ENCODE measurements around the gene DEXI. TPM values are rescaled to one million over a fixed set of nuclear protein-coding genes. Genes with fewer than 3 reads are reported as not detected.

The DEXI gene
- total RNA-seq: 10 to 100 TPM; 29.8 to 51.1 TPM

DNA sequence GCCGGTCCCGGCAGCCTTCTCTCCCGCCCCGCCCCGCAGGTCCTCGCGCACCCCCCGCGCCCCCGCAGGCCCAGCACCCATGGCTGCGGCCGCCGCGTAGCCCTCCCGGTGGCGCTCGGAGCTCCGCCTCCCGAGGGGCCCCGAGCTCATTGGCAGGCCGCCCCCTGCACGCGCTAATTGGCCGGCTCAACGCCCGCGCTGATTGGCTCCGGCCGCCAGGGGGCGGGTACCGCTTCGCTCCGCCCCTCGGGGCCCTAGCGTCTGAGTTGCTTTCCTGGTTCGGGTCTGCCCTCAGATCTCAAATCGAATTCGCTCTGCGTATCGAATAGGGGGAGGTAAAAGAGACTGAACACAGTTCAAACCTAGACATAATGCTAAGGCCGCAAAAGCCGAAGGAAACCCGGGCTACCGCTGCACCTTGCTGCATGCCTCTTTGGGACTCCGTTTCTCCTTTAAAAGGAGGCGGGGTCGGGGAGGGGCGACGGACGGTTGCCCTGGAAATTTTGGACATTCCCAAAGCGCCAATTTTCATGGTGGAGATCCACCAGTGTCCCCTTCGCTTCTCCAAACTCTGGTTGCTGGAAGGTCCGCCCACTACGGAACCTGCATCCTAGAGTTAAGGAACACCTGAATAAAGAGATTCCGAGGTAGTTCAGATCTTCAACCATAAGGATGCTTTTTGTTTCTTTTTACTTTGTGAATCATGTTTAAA lies at the start of gene DEXI:
DEXI (minus strand) TSS at position 117 of the 712 bp plus-strand sequence. CDS start 463 bp downstream, outside the sequence.
- peak within 1 kb of the TSS; percentile 63 to 82 for H3K4me3 ChIP-seq
- intact Hi-C loops (cut with DNase I): no loop called here
- peaks cover 82% of the 10 kb centered on the region for H3K4me1 ChIP-seq
- peak; percentile 94 to 97 (median 96) for DNase-seq
- TF ChIP-seq, protein P1, sequence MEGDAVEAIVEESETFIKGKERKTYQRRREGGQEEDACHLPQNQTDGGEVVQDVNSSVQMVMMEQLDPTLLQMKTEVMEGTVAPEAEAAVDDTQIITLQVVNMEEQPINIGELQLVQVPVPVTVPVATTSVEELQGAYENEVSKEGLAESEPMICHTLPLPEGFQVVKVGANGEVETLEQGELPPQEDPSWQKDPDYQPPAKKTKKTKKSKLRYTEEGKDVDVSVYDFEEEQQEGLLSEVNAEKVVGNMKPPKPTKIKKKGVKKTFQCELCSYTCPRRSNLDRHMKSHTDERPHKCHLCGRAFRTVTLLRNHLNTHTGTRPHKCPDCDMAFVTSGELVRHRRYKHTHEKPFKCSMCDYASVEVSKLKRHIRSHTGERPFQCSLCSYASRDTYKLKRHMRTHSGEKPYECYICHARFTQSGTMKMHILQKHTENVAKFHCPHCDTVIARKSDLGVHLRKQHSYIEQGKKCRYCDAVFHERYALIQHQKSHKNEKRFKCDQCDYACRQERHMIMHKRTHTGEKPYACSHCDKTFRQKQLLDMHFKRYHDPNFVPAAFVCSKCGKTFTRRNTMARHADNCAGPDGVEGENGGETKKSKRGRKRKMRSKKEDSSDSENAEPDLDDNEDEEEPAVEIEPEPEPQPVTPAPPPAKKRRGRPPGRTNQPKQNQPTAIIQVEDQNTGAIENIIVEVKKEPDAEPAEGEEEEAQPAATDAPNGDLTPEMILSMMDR (IDR thresholded peaks at IDR 0.05): peak in 4 of 7 experiments; percentile 17 to 39 (median 20)
- TF ChIP-seq POLR2A (IDR thresholded peaks at IDR 0.05): peak in 2 of 3 donors; percentile 40 to 64
- peak; percentile 81 for ATAC-seq
- 5 to 10% methylated on average over 16 to 44 of the region's 55 CpGs for WGBS, 2 donors
- H3K36me3 ChIP-seq (replicated peaks in 1 of 2; ENCODE audit: insufficient read depth in 1 of 2, low read depth in 2 of 2): no peaks in the 10 kb centered on the region
- H3K27ac ChIP-seq: peak within 1 kb of the TSS; percentile 4 to 84 (median 60)
- H3K27me3 ChIP-seq: no peaks in the 10 kb centered on the region
- no peaks in the 10 kb centered on the region for H3K9me3 ChIP-seq

DNA sequence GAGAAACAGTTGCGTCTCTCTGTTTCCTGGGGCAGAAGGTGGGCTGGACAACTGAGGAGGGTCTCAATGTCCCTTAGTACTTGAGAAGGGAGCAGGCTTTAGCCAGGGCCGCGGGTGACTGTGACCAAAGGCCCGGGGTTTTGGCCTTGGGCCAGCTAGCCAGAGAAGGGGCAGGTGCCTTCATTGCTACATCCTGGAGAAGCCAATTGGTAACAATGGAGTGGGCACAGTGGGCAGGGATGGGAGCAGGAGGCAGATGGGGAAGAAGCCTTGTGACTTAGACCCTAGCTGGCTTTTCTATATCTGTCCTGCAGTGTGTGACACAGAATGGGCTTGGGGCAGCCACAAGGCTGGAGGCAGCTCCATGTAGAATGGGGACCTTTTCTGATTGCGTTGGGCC lies 48.1 kb upstream of the DEXI start:
- no peak overlapping the region for H3K27ac ChIP-seq
- ATAC-seq (no peak), DNase-seq (no peak)
- H3K9me3 ChIP-seq: no peaks in the 10 kb centered on the region
- no peaks in the 10 kb centered on the region for H3K27me3 ChIP-seq
- peaks cover 0 to 4% of the 10 kb centered on the region in 2 donors for H3K36me3 ChIP-seq (replicated peaks in 1 of 2; ENCODE audit: insufficient read depth in 1 of 2, low read depth in 2 of 2)
- intact Hi-C loops (cut with DNase I): no loop called here
- no peak overlapping the region for H3K4me3 ChIP-seq
- H3K4me1 ChIP-seq: no peaks in the 10 kb centered on the region
- no peak for TF ChIP-seq POLR2A (IDR thresholded peaks at IDR 0.05)
- TF ChIP-seq, protein P1 (IDR thresholded peaks at IDR 0.05): no peak
- 78 to 91% methylated on average over 5 of the region's 5 CpGs for WGBS, 2 donors

DNA sequence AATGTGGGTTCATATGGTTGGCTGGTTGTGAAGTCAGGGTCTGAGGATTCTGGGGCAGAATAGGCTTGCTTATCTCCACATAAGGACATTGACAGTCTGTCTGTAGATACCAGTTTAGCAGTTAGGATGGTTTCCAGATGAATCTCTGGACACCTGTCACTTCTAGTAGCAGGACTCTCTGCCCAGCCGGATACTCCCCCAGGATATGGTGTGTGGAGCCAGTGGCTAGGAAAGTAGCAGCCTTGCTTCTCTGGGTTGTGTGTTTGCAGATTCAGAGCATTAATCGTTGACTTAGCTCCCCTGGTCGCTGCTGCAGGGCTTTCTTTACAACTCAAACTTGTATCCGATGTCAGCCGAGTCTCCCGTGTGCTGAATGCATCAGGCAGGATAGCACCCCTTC lies 47.3 kb upstream of the DEXI start:
- TF ChIP-seq, protein P1 (IDR thresholded peaks at IDR 0.05): no peak
- TF ChIP-seq POLR2A (IDR thresholded peaks at IDR 0.05): no peak
- Histone ChIP-seq H3K4me1 (no peaks in the 10 kb centered on the region), H3K4me3 (no peak overlapping the region), H3K9me3 (no peaks in the 10 kb centered on the region), H3K27ac (no peak overlapping the region), H3K27me3 (no peaks in the 10 kb centered on the region), H3K36me3 (replicated peaks in 1 of 2; ENCODE audit: insufficient read depth in 1 of 2, low read depth in 2 of 2) (peaks cover 0 to 4% of the 10 kb centered on the region in 2 donors)
- intact Hi-C loops (cut with DNase I): no loop called here
- DNase-seq (no peak), ATAC-seq (no peak)
- WGBS, 2 donors: 81 to 90% methylated on average over 3 to 6 of the region's 6 CpGs

DNA sequence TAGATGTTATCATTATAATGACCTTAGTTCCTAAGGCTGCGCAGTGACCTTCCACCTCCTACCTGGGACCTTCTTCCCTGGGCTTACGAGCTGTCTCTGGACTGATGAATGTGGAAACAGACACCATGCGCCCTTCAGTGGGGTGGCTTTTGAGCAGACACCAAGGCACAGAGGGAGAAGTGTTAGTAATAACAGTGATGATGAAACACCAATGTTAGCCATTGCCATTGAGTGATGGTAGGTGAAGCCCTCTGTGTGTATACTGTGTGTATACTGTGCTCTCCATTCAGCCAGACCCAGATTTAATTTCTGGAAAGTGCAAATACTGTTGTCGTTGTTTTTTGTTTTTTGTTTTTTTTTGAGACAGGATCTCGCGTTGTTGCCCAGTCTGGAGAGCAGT lies 46.6 kb upstream of the DEXI start:
- no peaks in the 10 kb centered on the region for H3K36me3 ChIP-seq (replicated peaks in 1 of 2; ENCODE audit: insufficient read depth in 1 of 2, low read depth in 2 of 2)
- H3K4me1 ChIP-seq: no peaks in the 10 kb centered on the region
- no peaks in the 10 kb centered on the region for H3K9me3 ChIP-seq
- H3K4me3 ChIP-seq: no peak overlapping the region
- H3K27ac ChIP-seq: no peak overlapping the region
- intact Hi-C loops (cut with DNase I): no loop called here
- DNase-seq (no peak), ATAC-seq (no peak)
- WGBS, 2 donors: 90 to 94% methylated on average over 6 of the region's 6 CpGs
- TF ChIP-seq, protein P1 (IDR thresholded peaks at IDR 0.05): no peak
- no peak for TF ChIP-seq POLR2A (IDR thresholded peaks at IDR 0.05)
- no peaks in the 10 kb centered on the region for H3K27me3 ChIP-seq

Measured in body of pancreas (tissue), 4 donors.